CD14-positive monocyte (primary cell): ENCODE results near the gene STX18. TPM values are rescaled to one million over a fixed set of nuclear protein-coding genes. Genes with fewer than 3 reads are reported as not detected.

Experiments used
- DNase-seq, 3 donors: peaks; one replicate each; pipeline ENCODE4 v3.0.0-alpha.2; 2011 to 2022
- H2AFZ ChIP-seq: 2 replicates; pipeline ENCODE4 v1.6.0; 2012; ENCODE audit warnings: mild to moderate bottlenecking, low read depth, low read length, inconsistent platforms; ENCODE audit not compliant: insufficient read depth, poor library complexity, severe bottlenecking
- H3K27ac ChIP-seq, 2 donors: 1 replicate in 1 of 2; 2 replicates in 1 of 2; pipeline ENCODE4 v1.5.1; 2012 to 2013; ENCODE audit warnings: low read length in 2 of 2, control low read depth in 1 of 2, inconsistent platforms in 1 of 2, low read depth in 1 of 2, mild to moderate bottlenecking in 1 of 2
- H3K27me3 ChIP-seq, 2 donors: one replicate each; pipeline versions ENCODE4 v1.6.0 to v1.6.1; 2011 to 2013; ENCODE audit warnings: low read length in 2 of 2; ENCODE audit not compliant: control insufficient read depth in 2 of 2, insufficient read depth in 2 of 2
- H3K36me3 ChIP-seq, 2 donors: replicated peaks in 1 of 2; 1 replicate in 1 of 2; 2 replicates in 1 of 2; pipeline versions ENCODE4 v1.5.1 to v1.6.1; 2012 to 2013; ENCODE audit warnings: low read length in 2 of 2, control low read depth in 1 of 2, inconsistent platforms in 1 of 2, mild to moderate bottlenecking in 1 of 2; ENCODE audit not compliant: insufficient read depth in 2 of 2, control insufficient read depth in 1 of 2
- H3K4me1 ChIP-seq, 2 donors: 1 replicate in 1 of 2; 2 replicates in 1 of 2; pipeline versions ENCODE4 v1.5.1 to v1.6.1; 2012 to 2013; ENCODE audit warnings: low read length in 2 of 2, control low read depth in 1 of 2, inconsistent platforms in 1 of 2, mild to moderate bottlenecking in 1 of 2, moderate library complexity in 1 of 2; ENCODE audit not compliant: insufficient read depth in 2 of 2, control insufficient read depth in 1 of 2
- H3K4me2 ChIP-seq: replicated peaks from 2 replicates; pipeline ENCODE3; 2012; ENCODE audit warnings: low read length, moderate library complexity, mild to moderate bottlenecking; ENCODE audit not compliant: poor library complexity, severe bottlenecking; ENCODE audit errors: extremely low read depth
- H3K4me3 ChIP-seq, 3 experiments: fragments of 200-600 bp in 1 of 3; sonication (generic) in 1 of 3; replicated peaks in 1 of 3; 1 replicate in 2 of 3; 2 replicates in 1 of 3; pipeline ENCODE4 v1.5.1; 2011 to 2013; ENCODE audit warnings: low read length in 3 of 3, mild to moderate bottlenecking in 3 of 3, control low read depth in 2 of 3, low read depth in 2 of 3, inconsistent platforms in 1 of 3, moderate library complexity in 1 of 3
- H3K79me2 ChIP-seq: 2 replicates; pipeline ENCODE4 v1.6.0; 2012; ENCODE audit warnings: mild to moderate bottlenecking, control low read depth, inconsistent platforms, low read length, moderate library complexity; ENCODE audit not compliant: insufficient read depth
- H3K9ac ChIP-seq: 2 replicates; pipeline ENCODE4 v1.6.0; 2017; ENCODE audit warnings: low read length, mild to moderate bottlenecking; ENCODE audit not compliant: insufficient read depth, poor library complexity, severe bottlenecking
- H3K9me3 ChIP-seq, 2 donors: replicated peaks in 1 of 2; 1 replicate in 1 of 2; 2 replicates in 1 of 2; pipeline versions ENCODE4 v1.5.1 to v1.6.1; 2012 to 2013; ENCODE audit warnings: low read length in 2 of 2, control low read depth in 1 of 2; ENCODE audit not compliant: control insufficient read depth in 1 of 2, insufficient read depth in 1 of 2
- H4K20me1 ChIP-seq: 2 replicates; pipeline ENCODE4 v1.6.0; 2012; ENCODE audit warnings: mild to moderate bottlenecking, low read length, control low read depth, moderate library complexity; ENCODE audit not compliant: insufficient read depth
- H3K27ac Mint-ChIP-seq, 7 donors: one replicate each; pipeline ENCODE4 v1.8.0; 2020; ENCODE audit warnings: mild to moderate bottlenecking in 7 of 7, mixed read lengths in 7 of 7, moderate library complexity in 6 of 7, inconsistent platforms in 2 of 7
- H3K27me3 Mint-ChIP-seq, 3 donors: one replicate each; pipeline ENCODE4 v1.8.0; 2021 to 2022; ENCODE audit warnings: low read depth in 3 of 3, mild to moderate bottlenecking in 3 of 3, mixed read lengths in 3 of 3, moderate library complexity in 3 of 3, inconsistent platforms in 1 of 3
- H3K36me3 Mint-ChIP-seq, 2 donors: one replicate each; pipeline ENCODE4 v1.8.0; 2020; ENCODE audit warnings: mixed read lengths in 2 of 2, inconsistent platforms in 1 of 2, mild to moderate bottlenecking in 1 of 2
- H3K4me1 Mint-ChIP-seq: one replicate; pipeline ENCODE4 v1.8.0; 2020; ENCODE audit warnings: mild to moderate bottlenecking, mixed read lengths
- H3K4me3 Mint-ChIP-seq, 2 donors: one replicate each; pipeline ENCODE4 v1.8.0; 2020; ENCODE audit warnings: mild to moderate bottlenecking in 2 of 2, mixed read lengths in 2 of 2, moderate library complexity in 1 of 2
- H3K9me3 Mint-ChIP-seq, 7 donors: one replicate each; pipeline ENCODE4 v1.8.0; 2020 to 2022; ENCODE audit warnings: mixed read lengths in 7 of 7, mild to moderate bottlenecking in 6 of 7, moderate library complexity in 6 of 7, inconsistent platforms in 2 of 7
- CTCF ChIP-seq: fragments of 200-600 bp; IDR thresholded peaks from one replicate; pipeline ENCODE4 v1.8.0; 2022; ENCODE audit warnings: antibody characterized with exemption, mild to moderate bottlenecking
- WGBS: methylation state at CpG from one replicate; pipeline ENCODE4 v1.1.5; 2013; ENCODE audit warnings: missing lambda C conversion rate; ENCODE audit not compliant: insufficient coverage; 5-methylcytosine and 5-hydroxymethylcytosine counted together
- intact Hi-C, 2 donors: fragments of 100-400 bp; cut with micrococcal nuclease; formaldehyde crosslinking; loops; one replicate each; pipeline versions ENCODE4 v1.15.0 to v1.15.1; 2023
- polyA plus RNA-seq, 3 donors: library from polyadenylated mRNA; depleted of rRNA in 1 of 3; unstranded in 2 of 3; stranded (reverse) in 1 of 3; fragments of 300-500 nt in 2 of 3; fragments of >200 nt in 1 of 3; fragmentation: Illumina TruSeq in 2 of 3; gene quantifications; 1 replicate in 2 of 3; 2 replicates in 1 of 3; pipeline ENCODE4 v1.2.3, GENCODE V29; 2012 to 2021

The STX18 gene
- polyA plus RNA-seq, 3 donors, result 19.0 to 24.1 (median 19.6) TPM

- no peaks in the 10 kb centered on the region for H3K4me1 Mint-ChIP-seq
- Histone ChIP-seq H3K4me2 (no peak overlapping the region), H4K20me1 (no peaks in the 10 kb centered on the region), H2AFZ (no peak overlapping the region), H3K4me3 (no peak overlapping the region), H3K79me2 (no peaks in the 10 kb centered on the region), H3K9ac (no peak overlapping the region), H3K4me1 (no peaks in the 10 kb centered on the region), H3K27ac (no peak overlapping the region), H3K9me3 (no peaks in the 10 kb centered on the region), H3K27me3 (no peaks in the 10 kb centered on the region), H3K36me3 (no peaks in the 10 kb centered on the region)
- no peak for TF ChIP-seq CTCF
- no peaks in the 10 kb centered on the region for H3K9me3 Mint-ChIP-seq
- H3K36me3 Mint-ChIP-seq, result no peaks in the 10 kb centered on the region
- peaks cover 0 to 4% (median 2%) of the 10 kb centered on the region in 3 donors for H3K27me3 Mint-ChIP-seq
- no peak overlapping the region for H3K27ac Mint-ChIP-seq
- WGBS, result 87% methylated on average over 20 of the region's 23 CpGs
- no peak for DNase-seq
- H3K4me3 Mint-ChIP-seq, result no peak overlapping the region
- intact Hi-C loops, result no loop called here
Measured at GRCh38 chr4:4408576-4409335, 133.1 kb downstream of the STX18 start.

GRCh38 chr4:4408132-4408523 is 133.7 kb downstream of the STX18 start:
- H3K27ac ChIP-seq, result no peak overlapping the region
- no peak for TF ChIP-seq CTCF
- H3K79me2 ChIP-seq, result no peaks in the 10 kb centered on the region
- H3K4me3 ChIP-seq, result no peak overlapping the region
- H3K27me3 ChIP-seq, result no peaks in the 10 kb centered on the region
- H3K4me1 ChIP-seq, result no peaks in the 10 kb centered on the region
- H3K4me1 Mint-ChIP-seq, result no peaks in the 10 kb centered on the region
- no peak overlapping the region for H3K4me2 ChIP-seq
- intact Hi-C loops, result no loop called here
- no peaks in the 10 kb centered on the region for H3K36me3 Mint-ChIP-seq
- no peak overlapping the region for H2AFZ ChIP-seq
- H3K27me3 Mint-ChIP-seq, result peaks cover 0 to 4% (median 3%) of the 10 kb centered on the region in 3 donors
- no peaks in the 10 kb centered on the region for H3K9me3 ChIP-seq
- no peaks in the 10 kb centered on the region for H3K9me3 Mint-ChIP-seq
- no peak for DNase-seq
- no peak overlapping the region for H3K27ac Mint-ChIP-seq
- H3K36me3 ChIP-seq, result no peaks in the 10 kb centered on the region
- no peak overlapping the region for H3K4me3 Mint-ChIP-seq
- H4K20me1 ChIP-seq, result no peaks in the 10 kb centered on the region
- no peak overlapping the region for H3K9ac ChIP-seq
- 82% methylated on average over 9 of the region's 13 CpGs for WGBS
